GM20431 (cell line): ENCODE measurements around the gene RFTN1.

Source experiments
- in situ Hi-C: fragments of 300-500 bp; cut with MseI, MboI; formaldehyde crosslinking; loops from one replicate; pipeline ENCODE4 v1.15.0; 2020; ENCODE audit warnings: low sequenced_read_pairs; ENCODE audit not compliant: unreplicated experiment

Gene RFTN1

DNA sequence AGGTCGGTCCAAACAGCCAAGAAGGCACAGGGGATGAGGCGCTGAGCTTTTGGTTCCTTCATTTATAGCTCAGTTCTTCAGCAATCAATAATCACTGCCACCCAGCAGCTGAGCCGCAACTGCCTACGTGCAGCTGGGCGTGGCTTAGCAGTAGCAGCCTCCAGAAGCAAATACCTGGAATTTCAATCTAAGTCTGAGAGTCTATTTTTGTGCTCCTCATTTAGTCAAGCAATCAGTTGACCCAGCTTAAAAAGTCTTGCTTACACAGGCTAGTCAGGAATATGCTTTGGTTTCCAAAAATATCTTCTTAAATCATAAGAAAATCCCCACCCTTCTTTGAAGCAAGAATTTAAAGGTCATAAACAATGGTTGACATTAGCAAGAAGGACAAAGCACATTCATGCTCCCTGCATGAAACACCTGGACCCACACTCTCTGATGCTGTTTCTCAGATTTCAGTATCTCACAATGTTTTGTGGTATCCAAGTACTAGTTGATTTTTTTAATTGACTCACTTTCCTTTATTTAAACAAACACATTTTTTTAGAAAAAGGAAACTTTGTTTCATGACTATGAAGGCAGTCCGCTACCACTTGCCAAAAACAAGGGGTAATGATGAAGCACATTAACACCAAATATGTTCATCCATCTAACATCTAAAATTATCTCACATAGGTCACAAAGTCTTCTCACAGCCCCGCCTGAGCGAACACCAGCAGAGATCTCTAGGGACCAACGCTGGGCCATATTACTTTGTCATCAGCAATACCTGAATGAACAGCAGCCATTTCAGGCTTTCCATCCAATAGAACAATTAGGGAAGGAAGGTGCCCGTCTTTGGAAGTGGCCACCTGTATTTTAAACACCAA lies 142.4 kb downstream of the RFTN1 start:
- in situ Hi-C loops = no loop called here

DNA sequence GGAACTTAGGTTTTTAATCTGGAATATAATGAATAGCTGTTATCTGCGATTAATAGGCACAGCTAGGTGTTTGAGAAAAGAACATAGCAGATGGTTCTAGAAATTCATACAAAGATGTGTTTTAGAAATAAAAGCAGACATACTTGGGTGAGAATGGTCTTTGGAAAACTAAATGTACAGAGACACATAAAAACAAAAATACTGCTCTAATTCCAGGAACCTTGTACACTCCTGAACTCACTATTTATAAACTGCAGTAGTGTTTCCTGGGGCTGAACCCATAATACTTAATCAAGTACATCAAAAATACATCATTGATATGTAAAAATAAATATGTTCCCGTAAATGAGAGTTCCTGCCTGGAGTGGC lies 143.0 kb downstream of the RFTN1 start:
- in situ Hi-C loops = no loop called here

DNA sequence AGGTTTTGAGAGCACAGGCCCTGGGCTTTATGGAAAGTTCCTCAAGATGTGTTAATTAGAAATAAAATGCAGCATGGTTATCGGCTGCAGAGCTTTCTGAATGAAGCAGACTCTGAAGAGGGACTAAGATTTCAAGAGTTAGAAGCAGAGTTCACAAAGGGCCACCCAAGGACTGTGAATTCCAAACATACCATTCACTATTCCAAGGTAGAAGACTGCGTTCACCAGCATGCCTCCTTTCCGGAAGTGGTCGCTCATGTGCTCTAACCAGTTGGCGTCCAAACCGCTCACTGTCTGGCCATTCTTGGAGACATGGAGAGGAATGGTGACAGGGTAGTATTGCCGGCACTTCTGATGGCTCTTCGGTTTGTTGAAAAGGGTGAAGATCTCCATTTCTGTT lies 143.6 kb downstream of the RFTN1 start:
- in situ Hi-C loops = no loop called here

DNA sequence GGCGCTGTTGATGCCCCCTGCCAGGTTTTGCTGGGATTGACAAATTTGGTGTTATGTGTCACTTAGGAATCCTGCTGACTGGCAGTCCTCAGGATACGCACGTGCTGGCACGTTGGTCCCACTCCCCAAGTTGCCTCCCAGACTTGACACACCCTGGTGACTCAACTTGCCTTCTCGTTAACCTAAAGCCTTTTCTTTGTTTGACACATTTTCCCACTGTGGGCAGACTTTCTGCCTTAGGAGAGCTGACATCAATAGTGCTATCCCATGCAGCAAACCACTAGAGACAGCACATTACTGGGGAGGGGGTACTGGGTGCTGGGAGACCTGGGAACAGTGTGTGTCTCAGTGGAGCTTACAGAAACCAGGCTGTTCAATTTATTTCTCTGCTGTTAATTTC lies 144.2 kb downstream of the RFTN1 start:
- in situ Hi-C loops = no loop called here

DNA sequence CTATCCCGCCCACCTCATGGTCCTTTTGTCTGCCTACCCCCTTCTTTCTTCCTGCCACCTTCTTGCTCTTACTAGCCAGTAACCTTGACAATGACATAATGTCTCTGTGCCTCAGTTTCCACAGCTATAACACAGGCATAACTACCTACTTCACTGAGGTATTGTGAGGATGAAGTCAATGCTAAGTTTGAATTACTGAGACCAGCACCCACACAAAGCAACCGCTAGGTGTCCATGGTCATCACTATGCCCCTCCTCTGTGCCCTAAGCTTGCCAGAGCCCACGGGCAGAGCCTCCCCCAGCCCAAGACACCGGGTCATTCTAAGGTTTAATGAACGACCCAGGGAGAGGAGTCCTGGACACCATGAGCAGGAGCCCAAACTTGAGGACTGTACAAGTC lies 146.9 kb downstream of the RFTN1 start:
- in situ Hi-C loops = no loop called here

DNA sequence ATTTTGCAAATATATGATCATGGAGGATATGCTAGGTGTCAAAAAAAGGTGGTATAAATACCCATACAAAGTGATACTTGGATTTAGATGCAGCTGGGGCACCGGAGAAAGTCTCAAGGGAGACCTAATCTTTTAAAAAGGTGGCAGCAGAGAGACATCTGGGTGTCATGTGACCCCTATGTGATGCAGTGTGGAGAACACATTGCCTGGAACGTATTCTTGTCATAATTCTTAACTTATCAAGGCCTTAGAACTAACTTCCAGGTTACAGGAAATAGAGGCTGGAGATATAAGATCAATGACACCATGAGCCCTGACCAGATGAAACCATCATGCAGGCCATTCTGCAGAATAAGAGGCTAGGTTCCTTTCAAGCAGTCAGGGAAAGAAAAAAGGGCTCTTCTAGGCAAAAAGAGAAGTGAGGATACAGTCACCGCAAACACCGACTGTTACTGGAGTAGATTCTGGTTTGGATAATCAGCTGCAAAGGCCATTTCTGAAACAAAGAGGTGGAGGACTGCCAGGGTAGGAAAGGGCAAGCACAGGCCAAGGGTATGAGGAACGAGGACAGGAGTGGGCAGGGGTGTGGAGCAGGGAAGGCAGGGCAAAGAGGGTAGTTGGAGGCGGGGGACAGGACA lies 147.9 kb downstream of the RFTN1 start:
- in situ Hi-C loops = no loop called here

DNA sequence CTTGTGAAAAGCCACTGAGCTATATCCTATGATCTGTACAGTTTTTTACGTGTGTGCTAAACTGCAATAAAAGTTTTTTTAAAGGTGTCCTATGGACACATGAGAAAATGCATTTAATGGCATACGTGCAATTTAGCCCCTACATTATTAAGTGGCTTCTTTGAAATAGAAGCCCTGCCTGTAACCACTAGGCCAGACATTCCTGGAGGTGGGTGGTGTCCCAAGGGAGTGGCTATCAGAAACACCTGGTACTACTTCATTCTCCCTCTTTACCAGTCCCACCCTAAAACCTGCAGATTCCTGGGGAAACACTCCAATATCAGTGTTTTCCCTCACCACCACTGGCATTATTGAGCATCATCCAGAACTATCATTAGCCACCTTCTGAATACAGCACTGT lies 148.5 kb downstream of the RFTN1 start:
- in situ Hi-C loops = no loop called here

DNA sequence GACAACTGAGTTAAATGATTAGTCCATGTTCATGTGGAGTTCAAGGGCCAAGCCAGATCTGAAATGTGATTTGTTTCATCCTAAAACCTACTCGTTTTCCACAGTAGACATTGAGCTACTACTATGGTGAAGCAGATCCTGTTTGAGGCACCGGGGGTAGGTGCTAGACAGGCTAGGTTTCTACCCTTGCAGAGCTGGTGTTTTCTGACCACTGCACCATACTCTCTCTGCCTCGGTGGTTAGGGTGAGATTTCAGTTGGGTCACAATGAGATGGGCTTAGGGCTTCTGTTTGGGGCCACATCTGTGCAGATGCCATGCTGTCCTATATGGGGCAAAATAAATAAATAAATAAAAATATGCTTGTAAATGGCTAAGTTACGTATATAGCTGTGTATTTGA lies 149.2 kb downstream of the RFTN1 start:
- in situ Hi-C loops = no loop called here

DNA sequence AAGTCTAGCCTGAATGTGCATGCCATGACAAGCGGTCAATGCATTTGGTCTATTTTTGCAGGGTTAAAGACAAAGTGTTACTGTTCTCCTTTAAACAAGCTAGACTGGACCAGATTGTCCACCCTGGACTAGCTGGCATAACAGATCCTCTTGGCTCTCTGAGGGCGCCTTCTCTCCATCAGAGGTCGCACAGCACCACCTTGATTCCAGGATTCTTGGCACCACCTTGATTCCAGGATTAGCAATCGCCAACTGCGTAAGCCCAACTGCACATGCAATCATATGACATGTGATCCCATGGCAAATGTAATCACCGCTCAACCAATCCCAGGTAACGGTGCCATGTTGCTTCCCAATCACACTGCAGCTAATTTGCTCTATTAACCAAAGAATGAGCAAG lies 149.9 kb downstream of the RFTN1 start:
- in situ Hi-C loops = no loop called here

DNA sequence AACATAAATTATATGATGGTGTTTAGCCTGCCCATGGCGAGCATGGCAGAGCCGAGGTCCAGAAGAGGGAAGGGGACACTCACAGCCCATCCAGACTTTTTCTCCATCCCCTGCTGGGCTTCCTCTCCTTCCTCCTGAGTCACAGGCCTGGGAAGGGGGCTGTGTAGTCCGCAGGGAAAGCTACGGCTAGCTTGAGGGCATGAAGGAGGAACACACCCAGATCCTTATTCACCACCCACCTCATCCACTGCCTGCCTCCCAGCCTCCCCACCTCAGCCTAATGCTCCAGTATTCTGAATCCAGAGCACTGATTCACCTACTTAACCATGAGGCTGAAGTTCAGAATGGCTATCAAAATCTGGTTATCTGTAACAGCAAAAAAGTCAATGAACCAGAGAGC lies 150.7 kb downstream of the RFTN1 start:
- in situ Hi-C loops = no loop called here

DNA sequence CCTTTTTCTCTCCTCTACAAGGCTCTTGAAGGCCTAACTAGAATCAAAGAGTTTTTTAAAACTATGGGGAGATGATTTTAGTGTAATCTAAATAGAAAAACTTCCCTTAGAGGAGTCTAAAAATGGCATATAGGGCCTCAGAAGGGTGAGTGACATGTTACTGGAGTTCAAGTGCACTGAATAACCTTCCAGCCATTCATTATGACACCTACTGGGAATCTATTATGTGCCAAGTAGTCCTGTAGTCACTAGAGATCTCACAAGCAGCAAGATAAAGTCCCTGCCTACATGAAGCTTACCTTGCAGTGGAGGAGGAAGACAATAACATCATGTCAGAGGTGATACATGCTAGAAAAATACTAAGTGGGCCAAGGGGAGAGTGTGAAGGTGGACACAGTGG lies 152.4 kb downstream of the RFTN1 start:
- in situ Hi-C loops = no loop called here

DNA sequence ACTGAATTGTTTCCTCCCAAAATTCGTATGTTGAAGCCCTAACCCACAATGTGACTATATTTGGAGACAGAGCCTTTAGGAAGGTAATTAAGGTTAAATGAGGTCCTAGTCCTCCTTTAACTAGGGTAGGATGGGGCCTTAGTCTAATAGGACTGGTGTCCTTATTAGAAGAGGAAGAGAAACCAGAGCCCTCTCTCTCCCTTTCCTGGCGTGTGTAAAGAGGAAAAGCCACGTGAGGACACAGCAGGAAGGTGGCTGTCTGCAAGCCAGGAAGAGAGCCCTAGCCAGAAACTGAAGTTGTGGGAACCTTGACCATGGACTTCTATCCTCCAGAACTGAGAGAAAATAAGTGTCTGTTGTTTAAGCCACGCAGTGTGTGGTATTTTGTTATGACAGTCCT lies 154.2 kb downstream of the RFTN1 start:
- in situ Hi-C loops = no loop called here

DNA sequence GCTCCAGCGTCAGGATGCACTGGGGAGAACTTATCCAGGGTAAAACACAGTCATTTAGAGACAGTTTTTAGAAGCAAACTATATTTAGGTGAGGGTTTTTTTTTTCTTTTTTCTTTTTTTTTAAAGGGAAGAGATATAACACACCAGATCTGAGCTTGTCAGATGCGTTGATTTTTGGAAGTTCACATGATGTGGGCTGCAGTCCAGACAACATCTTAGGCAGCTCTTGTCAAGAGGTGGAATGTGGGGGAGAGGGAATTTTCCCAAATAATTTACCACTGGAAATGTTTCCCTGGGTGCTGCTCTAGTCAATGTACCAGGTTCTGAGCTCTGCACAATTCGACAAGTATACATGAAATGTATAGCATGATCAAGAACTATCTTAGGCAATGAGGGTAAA lies 155.2 kb downstream of the RFTN1 start:
- in situ Hi-C loops = no loop called here

DNA sequence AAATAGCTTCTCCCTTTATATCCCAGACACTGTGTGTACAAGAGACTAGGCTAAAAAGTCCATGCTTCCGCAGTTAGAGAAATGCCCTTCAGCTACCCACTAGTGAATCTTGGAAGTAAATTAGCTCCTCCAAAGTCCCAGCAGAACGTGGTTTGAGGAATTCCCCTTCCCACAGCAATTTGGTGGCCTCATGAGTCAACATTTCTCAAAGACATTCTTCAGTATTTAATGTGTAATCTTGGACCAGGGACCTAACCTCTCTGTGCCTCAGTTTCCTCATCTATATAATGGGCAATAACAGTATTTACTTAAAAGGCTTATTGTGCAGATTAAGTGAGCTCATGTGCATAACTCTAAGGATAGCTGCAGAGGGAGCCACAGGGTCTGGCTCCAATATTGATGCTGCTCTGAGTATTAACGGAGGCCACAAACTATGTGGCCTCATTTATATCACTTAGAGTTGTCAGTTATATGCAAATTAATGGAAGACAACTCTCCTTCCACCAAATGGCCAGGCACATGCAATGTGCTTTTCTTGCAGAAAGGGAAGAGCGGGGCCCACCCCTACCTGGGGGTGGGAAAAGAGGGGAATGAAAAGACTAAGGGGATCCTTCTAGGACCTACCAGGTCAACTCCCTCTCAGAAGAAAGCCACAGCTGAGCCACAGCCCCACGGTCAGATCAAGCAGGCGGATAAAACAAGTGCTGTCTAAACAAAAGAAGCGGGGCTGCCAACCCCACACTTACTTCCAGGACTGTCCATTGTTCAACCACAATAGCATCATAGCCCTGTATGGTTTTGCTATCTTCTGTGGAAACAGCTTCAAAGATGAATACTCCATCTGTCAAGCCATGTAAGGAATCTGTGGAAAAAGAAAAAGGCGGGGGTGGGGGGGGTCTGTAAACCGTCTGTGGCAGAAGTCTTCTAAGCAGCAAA lies 156.0 kb downstream of the RFTN1 start:
- in situ Hi-C loops = no loop called here

DNA sequence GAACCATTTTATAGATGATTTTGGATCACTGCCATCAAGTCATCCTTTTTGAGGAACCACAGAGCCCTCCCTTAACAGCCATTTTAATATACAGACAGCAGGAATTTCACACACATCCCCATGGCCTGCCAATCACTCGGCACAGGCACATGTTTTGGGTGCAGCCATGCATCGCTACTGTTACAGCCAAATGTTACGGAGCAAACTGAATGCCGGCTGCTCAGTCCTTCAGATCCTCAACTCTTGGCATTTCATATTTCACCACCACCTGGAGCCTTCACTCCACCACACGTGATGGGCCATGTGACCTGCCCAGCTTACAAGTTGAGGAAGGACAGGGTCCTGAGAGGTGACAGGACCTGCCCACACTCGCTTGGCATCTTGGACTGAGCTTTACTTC lies 157.7 kb downstream of the RFTN1 start:
- in situ Hi-C loops = no loop called here

DNA sequence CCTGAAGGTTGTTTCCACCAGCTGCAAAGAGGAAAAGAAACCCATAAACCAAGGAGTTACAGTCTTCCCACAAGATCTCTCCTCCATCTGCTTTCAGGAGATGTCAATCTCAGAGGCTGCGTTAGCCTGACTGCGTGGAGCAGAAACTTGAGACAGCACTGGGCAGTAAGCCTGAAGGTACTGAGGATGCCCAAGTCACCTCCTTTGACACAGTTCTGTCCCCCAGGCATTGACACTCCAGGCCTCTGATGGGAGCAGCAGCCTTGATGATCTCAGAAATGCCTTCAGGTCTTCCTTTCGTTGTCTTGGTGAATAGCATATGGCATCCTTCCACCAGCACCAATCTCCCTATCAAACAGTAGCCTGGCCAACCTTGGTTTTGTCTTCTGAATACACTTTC lies 159.2 kb downstream of the RFTN1 start:
- in situ Hi-C loops = no loop called here

DNA sequence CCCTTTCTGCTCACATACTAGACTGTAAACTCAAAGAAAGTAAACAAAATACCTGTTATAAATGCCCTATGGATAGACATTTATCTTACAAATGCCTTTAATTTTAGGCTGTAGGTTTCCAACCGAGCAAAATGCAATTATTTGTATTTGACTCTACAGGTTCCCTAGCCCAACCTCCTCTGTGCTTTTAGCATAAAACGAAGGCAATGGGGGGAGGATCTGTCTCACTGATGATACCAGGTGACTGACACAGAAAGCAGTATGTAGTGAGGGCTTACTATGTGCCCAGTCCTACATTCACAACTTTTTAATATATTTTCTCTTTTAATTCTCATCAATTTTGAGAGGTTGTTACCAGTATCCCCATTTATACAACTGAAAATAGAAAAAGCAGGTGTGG lies 161.1 kb downstream of the RFTN1 start:
- in situ Hi-C loops = no loop called here

DNA sequence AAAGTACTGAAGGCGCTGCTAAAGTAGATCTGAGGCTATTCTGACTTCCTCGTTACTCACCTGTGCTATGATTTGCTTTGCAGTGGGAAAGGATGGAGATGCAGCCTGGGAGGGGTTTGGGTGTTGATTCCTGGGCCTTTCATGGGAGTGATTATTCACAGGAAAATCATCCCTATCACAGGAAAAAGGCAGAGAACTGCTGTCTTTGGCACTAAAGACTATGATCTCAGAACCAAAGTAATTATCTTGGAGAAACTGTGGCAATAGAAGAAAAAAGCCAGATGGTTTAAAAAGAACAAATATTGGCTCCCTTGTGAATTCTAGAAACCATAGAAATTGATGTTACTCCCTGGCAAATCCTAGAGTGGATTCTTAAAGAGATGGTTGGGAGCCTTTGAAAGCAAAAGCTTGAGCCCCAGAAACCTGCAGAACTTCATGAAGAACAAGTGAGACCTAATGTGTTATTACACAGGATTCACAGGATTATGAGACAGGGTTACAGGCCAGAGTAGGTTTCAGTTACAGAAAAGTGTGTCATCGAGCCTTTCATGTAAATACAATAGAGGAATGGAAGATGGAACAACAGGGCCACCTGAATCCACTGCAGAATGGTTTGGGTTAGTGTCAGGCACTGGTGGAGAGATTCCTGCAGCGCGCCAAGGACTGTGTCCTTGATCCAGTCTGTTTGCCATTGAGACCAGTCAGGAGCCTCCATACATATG lies 162.7 kb downstream of the RFTN1 start:
- in situ Hi-C loops = no loop called here

DNA sequence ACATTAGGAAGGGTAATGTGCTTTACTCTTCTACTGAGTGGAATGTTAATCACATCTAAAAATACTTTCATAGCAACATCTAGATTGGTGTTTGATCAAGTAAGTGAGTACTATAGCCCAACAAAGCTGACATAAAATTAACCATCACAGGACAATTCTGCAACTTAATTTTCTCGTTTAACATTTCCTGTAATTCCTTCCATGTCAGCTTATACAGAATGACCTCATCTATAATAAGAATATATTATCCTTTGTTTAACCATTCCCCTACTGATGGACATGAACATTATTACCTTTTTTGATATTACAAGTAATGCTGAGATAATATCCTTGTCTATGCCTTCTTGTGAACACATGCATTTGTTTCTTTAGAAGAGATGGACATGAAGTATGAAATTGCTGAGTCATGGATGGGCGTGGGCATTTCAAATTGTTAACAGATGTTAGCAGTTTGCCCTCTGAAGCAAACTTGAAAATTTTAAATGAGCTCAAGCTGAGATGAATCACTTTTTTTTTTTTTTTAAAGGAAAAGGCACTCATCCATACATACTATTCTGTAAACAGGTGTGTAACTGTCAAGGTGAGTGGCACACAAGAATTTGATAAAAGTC lies 163.4 kb downstream of the RFTN1 start:
- in situ Hi-C loops = no loop called here

DNA sequence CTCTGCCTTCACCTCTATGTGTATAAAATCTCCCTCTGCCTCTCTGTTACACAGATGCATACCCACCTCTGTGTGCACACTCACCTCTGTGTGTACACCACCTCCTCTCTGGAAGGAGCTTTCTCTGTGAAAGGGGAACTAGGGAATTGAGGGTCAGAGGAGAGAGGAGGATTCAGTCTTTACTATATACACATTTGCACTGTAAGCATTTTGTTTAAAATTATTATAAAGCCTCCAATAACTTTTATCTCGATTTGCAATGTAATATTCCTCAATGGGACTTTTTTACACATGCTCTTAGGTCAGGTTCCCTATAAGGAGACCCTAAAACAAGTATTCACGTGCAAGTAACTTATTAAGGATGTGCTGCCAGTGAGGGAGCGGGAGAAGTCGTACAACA lies 166.0 kb downstream of the RFTN1 start:
- in situ Hi-C loops = no loop called here
